Neural cell (in vitro differentiated cells): ENCODE measurements around the gene RASAL3. TPM values are rescaled to one million over a fixed set of nuclear protein-coding genes. Genes with fewer than 3 reads are reported as not detected.

Experiments
- H2AFZ ChIP-seq: fragments of 200-600, 300-800 bp; sonication (generic), shearing (Covaris generic); 2 replicates; pipeline ENCODE4 v1.6.0; 2014; ENCODE audit warnings: low read depth, mild to moderate bottlenecking, antibody characterized with exemption, low read length, moderate library complexity
- H3F3A ChIP-seq: fragments of 200-600 bp; shearing (Covaris generic); 2 replicates; pipeline ENCODE4 v1.6.1; 2016; ENCODE audit warnings: mild to moderate bottlenecking, moderate library complexity, mixed read lengths, antibody characterized with exemption, low read length; ENCODE audit not compliant: insufficient read depth, poor library complexity, severe bottlenecking
- H3K27ac ChIP-seq: fragments of 200-600, 300-800 bp; sonication (generic), shearing (Covaris generic); 2 replicates; pipeline ENCODE4 v1.5.1; 2014; ENCODE audit warnings: mild to moderate bottlenecking, low read length, moderate library complexity
- H3K27me3 ChIP-seq: fragments of 300-800, 200-600 bp; sonication (generic), shearing (Covaris generic); 2 replicates; pipeline ENCODE4 v1.6.0; 2014; ENCODE audit warnings: mild to moderate bottlenecking, low read depth, low read length, moderate library complexity; ENCODE audit not compliant: insufficient read depth
- H3K36me3 ChIP-seq: fragments of 300-800, 200-600 bp; sonication (generic), shearing (Covaris generic); 2 replicates; pipeline ENCODE4 v1.5.1; 2014; ENCODE audit warnings: mild to moderate bottlenecking, antibody characterized with exemption, low read length, moderate library complexity; ENCODE audit not compliant: insufficient read depth
- H3K4me2 ChIP-seq: fragments of 300-800, 200-600 bp; sonication (generic), shearing (Covaris generic); 2 replicates; pipeline ENCODE4 v1.6.0; 2014; ENCODE audit warnings: mild to moderate bottlenecking, low read length
- H3K4me3 ChIP-seq: fragments of 300-800, 200-600 bp; sonication (generic), shearing (Covaris generic); 2 replicates; pipeline ENCODE4 v1.5.1; 2014; ENCODE audit warnings: mild to moderate bottlenecking, low read length, moderate library complexity
- H3K79me2 ChIP-seq: fragments of 200-600 bp; shearing (Covaris generic); replicated peaks from 2 replicates; pipeline ENCODE4 v1.6.0; 2014; ENCODE audit warnings: mild to moderate bottlenecking, low read length, moderate library complexity; ENCODE audit not compliant: insufficient read depth
- H3K9ac ChIP-seq: fragments of 300-800, 200-600 bp; sonication (generic), shearing (Covaris generic); 2 replicates; pipeline ENCODE4 v1.6.1; 2016; ENCODE audit warnings: mild to moderate bottlenecking, low read length, mixed read lengths
- H3K9me2 ChIP-seq: fragments of 200-600 bp; shearing (Covaris generic); 2 replicates; pipeline ENCODE4 v1.6.1; 2016; ENCODE audit warnings: mild to moderate bottlenecking, low read length, mixed read lengths; ENCODE audit not compliant: insufficient read depth
- H3K9me3 ChIP-seq: fragments of 200-600, 300-800 bp; sonication (generic), shearing (Covaris generic); 2 replicates; pipeline ENCODE4 v1.6.1; 2016; ENCODE audit warnings: mild to moderate bottlenecking, mixed run types, low read length, moderate library complexity, mixed read lengths
- H4K20me1 ChIP-seq: fragments of 200-600 bp; shearing (Covaris generic); 2 replicates; pipeline ENCODE4 v1.6.1; 2016; ENCODE audit warnings: mild to moderate bottlenecking, mixed run types; ENCODE audit not compliant: insufficient read depth
- CTCF ChIP-seq: fragments of 450-650 bp; IDR thresholded peaks from 2 replicates; pipeline ENCODE4 v1.5.1; 2014; ENCODE audit warnings: antibody characterized with exemption, mild to moderate bottlenecking, moderate library complexity; ENCODE audit not compliant: poor library complexity, severe bottlenecking
- EP300 ChIP-seq: fragments of 450-650 bp; conservative IDR thresholded peaks from 2 replicates; pipeline ENCODE4 v1.6.1; 2014; ENCODE audit warnings: antibody characterized with exemption, mild to moderate bottlenecking, moderate library complexity; ENCODE audit not compliant: poor library complexity, severe bottlenecking
- EZH2 ChIP-seq: fragments of 200-600, 300-800 bp; shearing (Covaris generic), sonication (generic); IDR thresholded peaks from 2 replicates; pipeline ENCODE4 v1.6.1; 2014; ENCODE audit warnings: antibody characterized with exemption, low read length, borderline replicate concordance, mild to moderate bottlenecking; ENCODE audit not compliant: insufficient read depth, poor library complexity, severe bottlenecking
- MXI1 ChIP-seq: fragments of 450-650 bp; conservative IDR thresholded peaks from 2 replicates; pipeline ENCODE4 v1.6.1; 2014; ENCODE audit warnings: antibody characterized with exemption, mild to moderate bottlenecking; ENCODE audit not compliant: poor library complexity, severe bottlenecking
- POLR2AphosphoS5 ChIP-seq: IDR thresholded peaks from 2 replicates; pipeline ENCODE4 v1.6.1; 2012
- RAD21 ChIP-seq: fragments of 450-650 bp; conservative IDR thresholded peaks from 2 replicates; pipeline ENCODE4 v1.6.1; 2014; ENCODE audit warnings: antibody characterized with exemption, mild to moderate bottlenecking, moderate library complexity
- SMC3 ChIP-seq: fragments of 450-650 bp; conservative IDR thresholded peaks from 2 replicates; pipeline ENCODE4 v1.6.1; 2014; ENCODE audit warnings: antibody characterized with exemption, mild to moderate bottlenecking, moderate library complexity; ENCODE audit not compliant: poor library complexity
- TAF1 ChIP-seq: IDR thresholded peaks from 2 replicates; pipeline ENCODE4 v1.6.1; 2012; ENCODE audit warnings: low read depth
- polyA plus RNA-seq: library from polyadenylated mRNA; depleted of rRNA; stranded (reverse); fragments of >200 nt; gene quantifications from 2 replicates; pipeline ENCODE4 v1.2.3, GENCODE V29; 2014
- TF ChIP-seq, protein P1 (sequence below): IDR thresholded peaks from 2 replicates; pipeline ENCODE4 v1.6.1; 2012; ENCODE audit warnings: borderline replicate concordance

RASAL3 gene
- polyA plus RNA-seq, 1 donor from 2014 or later: 1.1 TPM

- Histone ChIP-seq H3K4me3 (no peak overlapping the region), H3K9me3 (no peaks in the 10 kb centered on the region), H3K27me3 (no peaks in the 10 kb centered on the region), H3K9ac (no peak overlapping the region), H3K79me2 (peaks cover 11% of the 10 kb centered on the region), H3K36me3 (peaks cover 20% of the 10 kb centered on the region), H4K20me1 (no peaks in the 10 kb centered on the region), H2AFZ (no peak overlapping the region), H3K4me2 (no peak overlapping the region), H3K27ac (no peak overlapping the region), H3F3A (no peaks in the 10 kb centered on the region), H3K9me2 (no peaks in the 10 kb centered on the region)
- TF ChIP-seq MXI1: no peak
- TF ChIP-seq SMC3: no peak
- no peak for TF ChIP-seq TAF1
- no peak for TF ChIP-seq EP300
These were observed 41.9 kb downstream of the RASAL3 start for GRCh38 chr19:15422296-15423075.

DNA sequence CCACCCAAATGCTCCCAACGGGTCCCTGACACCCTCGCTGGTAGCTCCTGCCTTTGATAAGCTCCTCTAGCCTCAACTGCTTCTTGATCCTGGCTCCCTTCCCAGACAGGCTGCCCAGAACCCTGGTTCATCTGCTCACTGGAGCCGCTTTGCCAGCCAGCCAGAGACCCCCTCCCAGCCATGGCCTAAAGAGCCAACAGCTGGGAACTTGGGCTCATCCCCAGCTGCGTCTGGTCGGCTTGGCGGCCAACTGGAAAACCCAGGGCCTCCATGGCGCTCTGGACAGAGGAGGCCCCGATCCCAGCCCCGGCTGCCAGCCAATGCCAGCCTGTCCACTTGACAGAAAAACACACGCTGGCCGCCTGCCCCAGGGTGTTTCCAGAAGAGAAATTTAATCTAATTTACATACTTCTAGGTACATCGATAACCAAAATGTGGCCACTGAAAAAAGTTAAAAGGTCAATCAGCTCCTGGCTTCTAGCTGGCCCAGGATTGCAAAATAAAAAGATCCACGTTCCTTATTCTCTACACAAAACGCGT is 42.6 kb downstream of the RASAL3 start:
- no peaks in the 10 kb centered on the region for H3K9me2 ChIP-seq
- H3K9ac ChIP-seq: no peak overlapping the region
- no peak overlapping the region for H3K27ac ChIP-seq
- no peaks in the 10 kb centered on the region for H3K27me3 ChIP-seq
- peaks cover 18% of the 10 kb centered on the region for H3K79me2 ChIP-seq
- H3K4me2 ChIP-seq: no peak overlapping the region
- no peaks in the 10 kb centered on the region for H4K20me1 ChIP-seq
- no peak overlapping the region for H2AFZ ChIP-seq
- TF ChIP-seq, protein P1, sequence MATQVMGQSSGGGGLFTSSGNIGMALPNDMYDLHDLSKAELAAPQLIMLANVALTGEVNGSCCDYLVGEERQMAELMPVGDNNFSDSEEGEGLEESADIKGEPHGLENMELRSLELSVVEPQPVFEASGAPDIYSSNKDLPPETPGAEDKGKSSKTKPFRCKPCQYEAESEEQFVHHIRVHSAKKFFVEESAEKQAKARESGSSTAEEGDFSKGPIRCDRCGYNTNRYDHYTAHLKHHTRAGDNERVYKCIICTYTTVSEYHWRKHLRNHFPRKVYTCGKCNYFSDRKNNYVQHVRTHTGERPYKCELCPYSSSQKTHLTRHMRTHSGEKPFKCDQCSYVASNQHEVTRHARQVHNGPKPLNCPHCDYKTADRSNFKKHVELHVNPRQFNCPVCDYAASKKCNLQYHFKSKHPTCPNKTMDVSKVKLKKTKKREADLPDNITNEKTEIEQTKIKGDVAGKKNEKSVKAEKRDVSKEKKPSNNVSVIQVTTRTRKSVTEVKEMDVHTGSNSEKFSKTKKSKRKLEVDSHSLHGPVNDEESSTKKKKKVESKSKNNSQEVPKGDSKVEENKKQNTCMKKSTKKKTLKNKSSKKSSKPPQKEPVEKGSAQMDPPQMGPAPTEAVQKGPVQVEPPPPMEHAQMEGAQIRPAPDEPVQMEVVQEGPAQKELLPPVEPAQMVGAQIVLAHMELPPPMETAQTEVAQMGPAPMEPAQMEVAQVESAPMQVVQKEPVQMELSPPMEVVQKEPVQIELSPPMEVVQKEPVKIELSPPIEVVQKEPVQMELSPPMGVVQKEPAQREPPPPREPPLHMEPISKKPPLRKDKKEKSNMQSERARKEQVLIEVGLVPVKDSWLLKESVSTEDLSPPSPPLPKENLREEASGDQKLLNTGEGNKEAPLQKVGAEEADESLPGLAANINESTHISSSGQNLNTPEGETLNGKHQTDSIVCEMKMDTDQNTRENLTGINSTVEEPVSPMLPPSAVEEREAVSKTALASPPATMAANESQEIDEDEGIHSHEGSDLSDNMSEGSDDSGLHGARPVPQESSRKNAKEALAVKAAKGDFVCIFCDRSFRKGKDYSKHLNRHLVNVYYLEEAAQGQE: no peak
- TF ChIP-seq EP300 (no peak), MXI1 (no peak), CTCF (no peak), EZH2 (no peak), RAD21 (no peak), POLR2AphosphoS5 (no peak), SMC3 (no peak), TAF1 (no peak)
- H3K36me3 ChIP-seq: peaks cover 20% of the 10 kb centered on the region
- no peaks in the 10 kb centered on the region for H3F3A ChIP-seq
- no peaks in the 10 kb centered on the region for H3K9me3 ChIP-seq
- H3K4me3 ChIP-seq: no peak overlapping the region
